Measurements from ENCODE around the gene CERT1.

CERT1 gene

GRCh38 chr5:75364571-75365280 lies 146.7 kb downstream of the CERT1 start:
- no peak for TF ChIP-seq CTCF (IDR thresholded peaks at IDR 0.05)

- TF ChIP-seq CTCF (IDR thresholded peaks at IDR 0.05) = no peak
Observed at GRCh38 chr5:75363726-75364495, 147.5 kb downstream of the CERT1 start.

- TF ChIP-seq CTCF (IDR thresholded peaks at IDR 0.05) = no peak
Observed at GRCh38 chr5:75363111-75363510, 148.3 kb downstream of the CERT1 start.

GRCh38 chr5:75362474-75362975 lies 148.9 kb downstream of the CERT1 start:
- TF ChIP-seq CTCF (IDR thresholded peaks at IDR 0.05) = no peak

- no peak for TF ChIP-seq CTCF (IDR thresholded peaks at IDR 0.05)
Observed at GRCh38 chr5:75361310-75361709, 150.1 kb downstream of the CERT1 start.

- TF ChIP-seq CTCF (IDR thresholded peaks at IDR 0.05) = no peak
Observed at GRCh38 chr5:75358117-75358516, 153.3 kb downstream of the CERT1 start.

- no peak for TF ChIP-seq CTCF (IDR thresholded peaks at IDR 0.05)
Observed at GRCh38 chr5:75356719-75357118, 154.7 kb downstream of the CERT1 start.

Measured in LNCAP (cell line).